ENCODE results near the gene AP1S3. TPM values are rescaled to one million over a fixed set of nuclear protein-coding genes. Genes with fewer than 3 reads are reported as not detected.

The AP1S3 gene
- total and polyA plus RNA-seq, 2 donors (not counting 3 experiments of a cell fraction or from before 2014, with no cell fraction given), result 0.69 to 3.8 TPM

DNA sequence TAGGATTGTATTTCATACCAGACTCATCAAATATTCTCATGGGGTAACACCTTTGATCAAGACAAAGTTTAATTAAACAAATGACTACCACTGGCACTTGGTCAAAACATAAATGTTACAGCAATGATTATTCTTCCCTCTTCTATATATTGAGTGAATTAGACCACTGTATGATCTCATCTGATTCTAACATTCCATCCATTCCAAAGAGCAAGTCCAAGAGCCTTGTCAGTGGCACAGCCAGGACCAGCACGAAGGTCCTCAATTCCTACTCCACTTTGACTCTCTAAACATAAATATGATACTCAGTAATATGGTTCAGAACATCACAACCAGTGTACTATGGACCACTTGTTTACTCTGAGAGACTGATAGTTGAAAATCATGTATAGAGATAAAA is 86.4 kb downstream of the AP1S3 start:
- Histone ChIP-seq H3K9me1 (replicated peaks; ENCODE audit: control insufficient read depth, extremely low read depth, insufficient read depth, low read length) (no peaks in the 10 kb centered on the region), H3K27ac (ENCODE audit: insufficient read depth, low read depth, low read length) (no peak overlapping the region), H3K9ac (replicated peaks; ENCODE audit: extremely low read depth, insufficient read depth, low read length) (no peak overlapping the region), H3K36me3 (ENCODE audit: control insufficient read depth in 2 of 2, extremely low read depth in 1 of 2, insufficient read depth in 2 of 2, low read length in 2 of 2) (no peaks in the 10 kb centered on the region), H3K79me2 (ENCODE audit: control insufficient read depth, insufficient read depth, low read length) (no peaks in the 10 kb centered on the region), H4K20me1 (replicated peaks; ENCODE audit: control insufficient read depth, extremely low read depth, insufficient read depth, low read length) (no peaks in the 10 kb centered on the region), H3K9me3 (replicated peaks; ENCODE audit: control insufficient read depth, insufficient read depth, low read length) (no peaks in the 10 kb centered on the region), H3K4me1 (ENCODE audit: control insufficient read depth, extremely low read depth, insufficient read depth, low read length) (no peaks in the 10 kb centered on the region), H3K27me3 (ENCODE audit: control insufficient read depth in 2 of 2, insufficient read depth in 2 of 2, low read length in 2 of 2) (no peaks in the 10 kb centered on the region), H2AFZ (ENCODE audit: low read depth, low read length) (no peak overlapping the region), H3K4me2 (ENCODE audit: insufficient read depth, low read length) (no peak overlapping the region), H3K4me3 (replicated peaks in 1 of 3; ENCODE audit: insufficient read depth in 1 of 3, low read depth in 1 of 3, low read length in 3 of 3) (no peak overlapping the region)
- FAIRE-seq, result no peak
- intact Hi-C loops (cut with micrococcal nuclease) (no loop called here), dilution Hi-C loops (cut with MboI; ENCODE audit: extremely low pct_ligation_motif_present, low sequenced_read_pairs) (no loop called here)
- DNase-seq (ENCODE audit: low read depth, low spot score), result no peak
- ChIA-PET POLR2A (no interaction called here), CTCF (no interaction called here)
- no peak for TF ChIP-seq POLR2A (IDR thresholded peaks at IDR 0.05; ENCODE audit: low read depth, low read length)
- TF ChIP-seq CTCF (IDR thresholded peaks at IDR 0.05; ENCODE audit: extremely low read depth in 1 of 2, insufficient read depth in 1 of 2, low read depth in 1 of 2, low read length in 2 of 2), result no peak
- no peak for TF ChIP-seq MYC (IDR thresholded peaks at IDR 0.05; ENCODE audit: low read depth, low read length)
- no peak for TF ChIP-seq MAX (IDR thresholded peaks at IDR 0.05; ENCODE audit: insufficient read depth, insufficient read length)
- no peak for TF ChIP-seq JUN (IDR thresholded peaks at IDR 0.05; ENCODE audit: borderline replicate concordance, insufficient read depth, insufficient read length, low read depth)
- TF ChIP-seq EZH2 (IDR thresholded peaks at IDR 0.05; ENCODE audit: borderline replicate concordance, low read depth, low read length, severe bottlenecking), result no peak
- no peak for TF ChIP-seq FOS (IDR thresholded peaks at IDR 0.05; ENCODE audit: borderline replicate concordance, insufficient read depth, low read length)
- no peak for TF ChIP-seq GATA2 (IDR thresholded peaks at IDR 0.05; ENCODE audit: insufficient read depth, insufficient read length, low read depth, low read length)
- no peak for TF ChIP-seq POLR2AphosphoS5 (IDR thresholded peaks at IDR 0.05; ENCODE audit: insufficient read depth, low read depth, low read length)
- no TSS peak for BruUV-seq (replicated peaks)
